ENCODE measurements around the gene TADA2B.

DNA sequence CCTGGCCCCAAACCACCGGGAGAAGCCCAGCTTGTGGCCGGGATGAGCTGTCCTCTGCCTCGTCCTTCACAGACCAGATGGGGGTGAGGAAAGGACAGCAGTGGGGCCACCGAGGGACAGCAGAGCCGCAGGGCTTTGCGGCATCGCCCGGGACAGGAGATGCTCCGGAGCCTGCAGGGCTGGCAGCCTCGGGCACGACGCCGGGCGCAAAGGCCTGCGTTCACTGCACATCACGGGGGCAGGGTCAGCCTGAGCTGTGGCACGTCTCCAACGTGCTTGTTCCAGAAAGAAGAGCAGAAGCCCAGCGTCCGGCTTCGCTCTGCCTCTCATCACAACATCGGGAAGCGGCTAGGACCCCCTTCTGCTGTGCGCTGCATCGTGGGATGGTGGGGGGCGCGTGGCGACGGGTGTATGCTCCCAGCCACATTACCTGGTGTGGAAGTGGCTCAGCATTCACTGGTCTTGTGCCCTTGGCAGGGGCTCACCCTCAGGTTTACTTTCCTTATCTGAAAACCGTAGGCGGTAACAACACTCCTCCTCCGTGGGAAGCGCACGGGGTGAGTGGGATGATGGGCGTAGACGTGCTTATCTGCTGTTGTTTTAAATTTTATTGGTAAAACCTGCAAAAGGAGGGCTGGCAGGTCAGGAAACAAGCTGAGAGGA is 7.4 kb downstream of the TADA2B start:
- TF ChIP-seq MXI1 (IDR thresholded peaks at IDR 0.05; ENCODE audit: borderline replicate concordance, low read depth, low read length) = no peak
- TF ChIP-seq, protein P1, sequence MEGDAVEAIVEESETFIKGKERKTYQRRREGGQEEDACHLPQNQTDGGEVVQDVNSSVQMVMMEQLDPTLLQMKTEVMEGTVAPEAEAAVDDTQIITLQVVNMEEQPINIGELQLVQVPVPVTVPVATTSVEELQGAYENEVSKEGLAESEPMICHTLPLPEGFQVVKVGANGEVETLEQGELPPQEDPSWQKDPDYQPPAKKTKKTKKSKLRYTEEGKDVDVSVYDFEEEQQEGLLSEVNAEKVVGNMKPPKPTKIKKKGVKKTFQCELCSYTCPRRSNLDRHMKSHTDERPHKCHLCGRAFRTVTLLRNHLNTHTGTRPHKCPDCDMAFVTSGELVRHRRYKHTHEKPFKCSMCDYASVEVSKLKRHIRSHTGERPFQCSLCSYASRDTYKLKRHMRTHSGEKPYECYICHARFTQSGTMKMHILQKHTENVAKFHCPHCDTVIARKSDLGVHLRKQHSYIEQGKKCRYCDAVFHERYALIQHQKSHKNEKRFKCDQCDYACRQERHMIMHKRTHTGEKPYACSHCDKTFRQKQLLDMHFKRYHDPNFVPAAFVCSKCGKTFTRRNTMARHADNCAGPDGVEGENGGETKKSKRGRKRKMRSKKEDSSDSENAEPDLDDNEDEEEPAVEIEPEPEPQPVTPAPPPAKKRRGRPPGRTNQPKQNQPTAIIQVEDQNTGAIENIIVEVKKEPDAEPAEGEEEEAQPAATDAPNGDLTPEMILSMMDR (conservative IDR thresholded peaks at IDR 0.05; ENCODE audit: low read depth, low read length) = no peak
- no peak for TF ChIP-seq MAFK (IDR thresholded peaks at IDR 0.05; ENCODE audit: low read depth, low read length)
- TF ChIP-seq POLR2A (IDR thresholded peaks at IDR 0.05; ENCODE audit: low read depth, low read length) = no peak
- TF ChIP-seq CEBPB (IDR thresholded peaks at IDR 0.05; ENCODE audit: low read depth, low read length) = no peak
- TF ChIP-seq, protein P2, sequence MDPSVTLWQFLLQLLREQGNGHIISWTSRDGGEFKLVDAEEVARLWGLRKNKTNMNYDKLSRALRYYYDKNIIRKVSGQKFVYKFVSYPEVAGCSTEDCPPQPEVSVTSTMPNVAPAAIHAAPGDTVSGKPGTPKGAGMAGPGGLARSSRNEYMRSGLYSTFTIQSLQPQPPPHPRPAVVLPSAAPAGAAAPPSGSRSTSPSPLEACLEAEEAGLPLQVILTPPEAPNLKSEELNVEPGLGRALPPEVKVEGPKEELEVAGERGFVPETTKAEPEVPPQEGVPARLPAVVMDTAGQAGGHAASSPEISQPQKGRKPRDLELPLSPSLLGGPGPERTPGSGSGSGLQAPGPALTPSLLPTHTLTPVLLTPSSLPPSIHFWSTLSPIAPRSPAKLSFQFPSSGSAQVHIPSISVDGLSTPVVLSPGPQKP (IDR thresholded peaks at IDR 0.05; ENCODE audit: borderline replicate concordance, low read depth, low read length) = no peak
- TF ChIP-seq, protein P3, sequence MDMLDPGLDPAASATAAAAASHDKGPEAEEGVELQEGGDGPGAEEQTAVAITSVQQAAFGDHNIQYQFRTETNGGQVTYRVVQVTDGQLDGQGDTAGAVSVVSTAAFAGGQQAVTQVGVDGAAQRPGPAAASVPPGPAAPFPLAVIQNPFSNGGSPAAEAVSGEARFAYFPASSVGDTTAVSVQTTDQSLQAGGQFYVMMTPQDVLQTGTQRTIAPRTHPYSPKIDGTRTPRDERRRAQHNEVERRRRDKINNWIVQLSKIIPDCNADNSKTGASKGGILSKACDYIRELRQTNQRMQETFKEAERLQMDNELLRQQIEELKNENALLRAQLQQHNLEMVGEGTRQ (IDR thresholded peaks at IDR 0.05; ENCODE audit: low read depth, low read length) = no peak
- no peak for TF ChIP-seq RAD21 (IDR thresholded peaks at IDR 0.05; ENCODE audit: low read length)
- TF ChIP-seq NFE2L2 (IDR thresholded peaks at IDR 0.05; ENCODE audit: low read depth, low read length) = no peak
- TF ChIP-seq SMC3 (IDR thresholded peaks at IDR 0.05; ENCODE audit: low read depth, low read length) = no peak
- no peak for TF ChIP-seq CHD1 (IDR thresholded peaks at IDR 0.05; ENCODE audit: low read depth, low read length)
- no peak for TF ChIP-seq RFX5 (IDR thresholded peaks at IDR 0.05; ENCODE audit: low read depth, low read length)
- TF ChIP-seq RCOR1 (IDR thresholded peaks at IDR 0.05; ENCODE audit: insufficient replicate concordance, low read length) = no peak
- no peak for TF ChIP-seq FOS (IDR thresholded peaks at IDR 0.05; ENCODE audit: low read depth, low read length)

All from IMR-90 (cell line).